C4-2B (cell line): Measurements from ENCODE around the gene USP15.
"Not testable (repeated sequence)": the region's sequence is repeated elsewhere in the genome, so short reads cannot be mapped to it uniquely, and the experiment has no call there.

ENCODE experiments used
- H3K27ac ChIP-seq: fragments of 450-650 bp; 2 replicates; pipeline ENCODE4 v1.5.1; 2017
- ZFX ChIP-seq: fragments of 450-650 bp; IDR thresholded peaks from 2 replicates; pipeline ENCODE4 v1.6.1; 2017
- TF ChIP-seq, protein P1 (sequence below): fragments of 450-650 bp; conservative IDR thresholded peaks from 2 replicates; pipeline ENCODE4 v1.5.1; 2017; ENCODE audit warnings: mild to moderate bottlenecking

The USP15 gene

GRCh38 chr12:62323386-62323785, 63.2 kb downstream of the USP15 start:
- TF ChIP-seq ZFX, result no peak
- TF ChIP-seq, protein P1, sequence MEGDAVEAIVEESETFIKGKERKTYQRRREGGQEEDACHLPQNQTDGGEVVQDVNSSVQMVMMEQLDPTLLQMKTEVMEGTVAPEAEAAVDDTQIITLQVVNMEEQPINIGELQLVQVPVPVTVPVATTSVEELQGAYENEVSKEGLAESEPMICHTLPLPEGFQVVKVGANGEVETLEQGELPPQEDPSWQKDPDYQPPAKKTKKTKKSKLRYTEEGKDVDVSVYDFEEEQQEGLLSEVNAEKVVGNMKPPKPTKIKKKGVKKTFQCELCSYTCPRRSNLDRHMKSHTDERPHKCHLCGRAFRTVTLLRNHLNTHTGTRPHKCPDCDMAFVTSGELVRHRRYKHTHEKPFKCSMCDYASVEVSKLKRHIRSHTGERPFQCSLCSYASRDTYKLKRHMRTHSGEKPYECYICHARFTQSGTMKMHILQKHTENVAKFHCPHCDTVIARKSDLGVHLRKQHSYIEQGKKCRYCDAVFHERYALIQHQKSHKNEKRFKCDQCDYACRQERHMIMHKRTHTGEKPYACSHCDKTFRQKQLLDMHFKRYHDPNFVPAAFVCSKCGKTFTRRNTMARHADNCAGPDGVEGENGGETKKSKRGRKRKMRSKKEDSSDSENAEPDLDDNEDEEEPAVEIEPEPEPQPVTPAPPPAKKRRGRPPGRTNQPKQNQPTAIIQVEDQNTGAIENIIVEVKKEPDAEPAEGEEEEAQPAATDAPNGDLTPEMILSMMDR, result no peak

GRCh38 chr12:62328296-62328921, 68.2 kb downstream of the USP15 start:
- no peak overlapping the region for H3K27ac ChIP-seq
- TF ChIP-seq, protein P1, result no peak
- TF ChIP-seq ZFX, result no peak

More at GRCh38 chr12:62323386-62323785, 63.2 kb downstream of the USP15 start:
- H3K27ac ChIP-seq, result no peak overlapping the region

DNA sequence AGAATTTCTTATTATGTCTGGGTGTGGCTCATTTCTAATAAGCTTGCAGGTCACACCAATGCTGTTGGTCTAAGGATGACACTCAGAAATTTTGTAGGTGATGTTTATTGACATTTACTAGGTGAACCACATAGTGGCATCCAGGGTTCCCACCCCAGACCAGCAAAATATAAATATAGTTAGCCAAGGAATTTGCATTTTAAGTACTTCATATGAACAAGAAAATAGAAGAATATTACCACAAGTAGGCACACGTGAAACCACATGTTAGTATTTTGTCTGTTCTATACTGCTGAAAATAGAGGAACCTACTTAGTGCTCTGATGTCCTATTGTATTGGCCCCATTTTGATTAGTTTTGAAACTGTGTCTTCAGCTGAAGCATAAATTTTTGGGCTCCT, 71.1 kb downstream of the USP15 start:
- TF ChIP-seq, protein P1, result no peak
- no peak for TF ChIP-seq ZFX
- H3K27ac ChIP-seq, result no peak overlapping the region

DNA sequence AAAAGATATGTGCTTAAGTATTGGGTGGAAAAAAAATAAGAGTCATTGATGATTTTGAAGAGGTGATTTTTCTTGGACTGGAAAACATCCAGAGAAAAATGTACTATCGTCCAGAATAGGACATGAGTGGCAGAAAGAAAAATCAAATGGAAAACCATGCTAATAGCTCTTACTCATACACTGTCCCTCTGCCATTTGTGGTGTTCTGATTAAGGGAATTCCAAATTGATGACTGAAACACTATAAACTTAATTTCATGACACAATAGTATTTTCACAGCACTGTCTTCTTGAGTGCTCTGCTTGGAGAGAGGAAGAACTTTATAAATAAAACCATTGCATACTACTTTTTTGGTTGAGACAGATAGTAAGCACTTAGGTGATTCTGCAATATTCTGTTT, 72.4 kb downstream of the USP15 start:
- TF ChIP-seq, protein P1, result no peak
- TF ChIP-seq ZFX, result no peak
- H3K27ac ChIP-seq, result no peak overlapping the region

DNA sequence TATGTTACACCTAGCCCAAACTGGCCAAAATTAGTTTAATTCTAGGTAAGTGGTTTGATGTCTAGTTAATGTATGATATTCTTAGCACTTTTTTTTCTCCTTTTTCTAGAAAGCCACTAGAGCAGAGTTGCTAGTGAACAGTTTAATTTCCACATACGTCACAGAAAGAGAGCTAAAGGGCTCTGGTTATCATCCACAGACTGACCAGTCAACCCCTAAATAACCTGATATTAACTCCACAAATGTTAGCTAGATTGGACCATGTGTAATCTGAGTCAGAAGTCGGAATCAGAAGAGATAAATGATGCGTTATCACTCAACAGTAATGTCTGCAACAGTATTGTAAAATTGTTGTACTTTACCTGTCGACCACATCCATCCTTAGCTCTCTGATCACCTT, 74.9 kb downstream of the USP15 start:
- TF ChIP-seq, protein P1, result no peak
- no peak for TF ChIP-seq ZFX
- H3K27ac ChIP-seq, result no peak overlapping the region

DNA sequence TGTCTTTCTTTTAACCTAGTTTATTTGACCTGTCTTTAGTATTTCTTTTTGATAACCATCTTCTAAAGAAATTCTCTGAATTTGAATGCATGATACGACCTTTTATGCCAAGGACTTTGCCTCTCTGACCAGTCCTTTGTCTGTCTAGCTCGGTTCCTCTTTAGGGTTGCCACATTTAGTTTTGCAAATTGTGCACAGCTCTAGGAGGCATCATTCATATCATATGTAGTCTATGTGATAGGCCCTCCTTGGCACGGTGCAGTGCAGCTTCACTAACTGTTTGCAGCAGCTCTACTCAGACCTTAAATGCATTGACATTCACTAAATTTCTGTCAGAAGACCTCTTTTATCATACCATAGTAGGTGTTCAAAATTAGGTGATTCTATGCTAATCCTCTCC, 75.6 kb downstream of the USP15 start:
- TF ChIP-seq, protein P1, result no peak
- TF ChIP-seq ZFX, result no peak
- H3K27ac ChIP-seq, result no peak overlapping the region

DNA sequence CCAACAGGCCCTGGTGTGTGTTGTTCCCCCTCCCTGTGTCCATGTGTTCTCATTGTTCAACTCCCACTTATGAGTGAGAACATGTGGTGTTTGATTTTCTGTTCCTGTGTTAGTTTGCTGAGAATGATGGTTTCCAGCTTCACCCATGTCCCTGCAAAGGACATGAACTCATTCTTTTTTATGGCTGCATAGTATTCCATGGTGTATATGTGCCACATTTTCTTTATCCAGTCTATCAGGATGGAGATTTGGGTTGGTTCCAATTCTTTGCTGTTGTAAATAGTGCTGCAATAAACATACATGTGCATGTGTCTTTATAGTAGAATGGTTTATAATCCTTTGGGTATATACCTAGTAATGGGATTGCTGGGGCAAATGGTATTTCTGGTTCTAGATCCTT, 77.4 kb downstream of the USP15 start:
- H3K27ac ChIP-seq, result not testable (repeated sequence)

- H3K27ac ChIP-seq, result not testable (repeated sequence)
These were observed 82.6 kb downstream of the USP15 start for GRCh38 chr12:62342614-62343303.

DNA sequence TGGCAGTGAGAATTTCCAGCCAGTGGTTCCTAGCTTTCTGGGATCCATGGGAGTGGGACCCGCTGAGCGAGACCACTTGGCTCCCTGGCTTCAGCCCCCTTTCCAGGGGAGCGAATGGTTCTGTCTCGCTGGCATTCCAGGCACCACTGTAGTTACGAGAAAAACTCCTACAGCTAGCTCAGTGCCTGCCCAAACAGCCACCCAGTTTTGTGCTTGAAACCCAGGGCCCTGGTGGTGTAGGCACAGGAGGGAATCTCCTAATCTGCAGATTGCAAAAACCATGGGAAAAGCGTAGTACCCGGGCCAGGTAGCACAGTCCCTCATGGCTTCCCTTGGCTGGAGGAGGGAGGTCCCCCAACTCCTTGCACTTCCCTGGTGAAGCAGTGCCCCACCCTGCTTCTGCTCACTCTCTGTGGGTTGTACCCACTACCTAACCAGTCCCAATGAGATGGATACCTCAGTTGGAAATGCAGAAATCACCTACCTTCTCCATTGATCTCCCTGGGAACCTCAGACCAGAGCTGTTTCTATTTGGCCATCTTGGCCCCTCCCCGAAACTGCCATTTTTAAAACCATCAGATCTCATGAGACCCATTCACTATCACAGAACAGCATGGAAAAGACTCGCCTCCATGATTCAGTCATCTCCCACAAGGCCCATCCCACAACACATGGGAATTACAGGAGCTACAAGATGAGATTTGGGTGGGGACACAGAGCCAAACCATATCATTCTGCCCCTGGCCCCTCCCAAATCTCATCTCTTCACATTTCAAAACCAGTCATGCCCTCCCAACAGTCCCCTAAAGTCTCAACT, 83.3 kb downstream of the USP15 start:
- not testable (repeated sequence) for H3K27ac ChIP-seq

DNA sequence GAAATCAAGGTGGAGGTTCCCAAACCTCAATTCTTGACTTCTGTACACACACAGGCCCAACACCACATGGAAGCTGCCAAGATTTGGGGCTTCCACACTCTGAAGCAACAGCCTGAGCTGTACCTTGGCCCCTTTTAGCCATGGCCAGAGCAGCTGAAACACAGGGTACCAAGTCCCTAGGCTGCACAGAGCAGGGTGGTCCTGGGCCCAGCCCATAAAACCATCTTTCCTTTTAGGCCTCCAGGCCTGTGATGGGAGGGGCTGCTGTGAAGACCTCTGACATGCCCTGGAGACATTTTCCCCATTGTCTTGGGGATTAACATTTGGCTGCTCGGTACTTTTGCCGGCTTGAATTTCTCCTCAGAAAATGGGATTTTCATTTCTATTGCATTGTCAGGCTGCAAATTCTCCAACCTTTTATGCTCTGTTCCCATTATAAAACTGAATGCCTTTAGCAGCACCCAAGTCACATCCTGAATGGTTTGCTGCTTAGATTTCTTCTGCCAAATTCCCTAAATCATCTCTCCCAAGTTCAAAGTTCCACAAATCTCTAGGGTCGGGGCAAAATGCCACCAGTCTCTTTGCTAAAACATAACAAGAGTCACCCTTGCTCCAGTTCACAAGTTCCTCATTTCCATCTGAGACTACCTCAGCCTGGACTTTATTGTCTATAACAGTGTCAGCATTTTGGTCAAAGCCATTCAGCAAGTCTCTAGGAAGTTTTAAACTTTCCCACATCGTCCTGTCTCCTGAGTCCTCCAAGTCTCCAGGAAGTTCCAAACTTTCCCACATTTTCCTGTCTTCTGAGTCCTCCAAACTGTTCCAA, 84.7 kb downstream of the USP15 start:
- not testable (repeated sequence) for H3K27ac ChIP-seq
